ENCODE results near the gene ROBO3. TPM values are rescaled to one million over a fixed set of nuclear protein-coding genes. Genes with fewer than 3 reads are reported as not detected.

The ROBO3 gene
- total and polyA plus RNA-seq, 3 donors from 2014 or later, result 11.8 to 31.6 (median 12.9) TPM

DNA sequence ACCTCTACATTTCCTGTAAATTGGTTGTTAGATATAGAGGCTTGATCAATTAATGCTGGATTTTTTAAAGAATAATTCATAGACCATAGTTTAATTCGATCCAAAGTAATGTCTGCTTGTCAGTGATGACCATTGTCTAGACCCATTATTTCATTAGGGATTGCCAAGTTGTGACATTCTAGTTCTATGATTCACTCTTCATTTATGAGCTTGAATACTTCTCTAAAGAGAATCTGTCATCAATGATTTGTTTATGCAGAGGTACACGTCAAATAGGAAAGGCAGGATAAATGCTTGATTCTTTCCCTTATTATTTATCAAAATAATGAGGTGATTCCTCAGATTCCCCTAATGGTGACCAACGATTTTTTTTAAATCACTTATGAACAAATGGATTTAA is 24.0 kb upstream of the ROBO3 start:
- intact Hi-C loops (cut with DNase I; ENCODE audit: low total_unique reads), result no loop called here
- no peak for TF ChIP-seq POLR2A (IDR thresholded peaks at IDR 0.05)
- TF ChIP-seq, protein P1, sequence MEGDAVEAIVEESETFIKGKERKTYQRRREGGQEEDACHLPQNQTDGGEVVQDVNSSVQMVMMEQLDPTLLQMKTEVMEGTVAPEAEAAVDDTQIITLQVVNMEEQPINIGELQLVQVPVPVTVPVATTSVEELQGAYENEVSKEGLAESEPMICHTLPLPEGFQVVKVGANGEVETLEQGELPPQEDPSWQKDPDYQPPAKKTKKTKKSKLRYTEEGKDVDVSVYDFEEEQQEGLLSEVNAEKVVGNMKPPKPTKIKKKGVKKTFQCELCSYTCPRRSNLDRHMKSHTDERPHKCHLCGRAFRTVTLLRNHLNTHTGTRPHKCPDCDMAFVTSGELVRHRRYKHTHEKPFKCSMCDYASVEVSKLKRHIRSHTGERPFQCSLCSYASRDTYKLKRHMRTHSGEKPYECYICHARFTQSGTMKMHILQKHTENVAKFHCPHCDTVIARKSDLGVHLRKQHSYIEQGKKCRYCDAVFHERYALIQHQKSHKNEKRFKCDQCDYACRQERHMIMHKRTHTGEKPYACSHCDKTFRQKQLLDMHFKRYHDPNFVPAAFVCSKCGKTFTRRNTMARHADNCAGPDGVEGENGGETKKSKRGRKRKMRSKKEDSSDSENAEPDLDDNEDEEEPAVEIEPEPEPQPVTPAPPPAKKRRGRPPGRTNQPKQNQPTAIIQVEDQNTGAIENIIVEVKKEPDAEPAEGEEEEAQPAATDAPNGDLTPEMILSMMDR (IDR thresholded peaks at IDR 0.05), result no peak
- peaks cover 14% of the 10 kb centered on the region for H3K4me1 ChIP-seq
- WGBS, 2 donors, result 60 to 62% methylated on average over 3 of the region's 3 CpGs
- no peak overlapping the region for H3K4me3 ChIP-seq
- no peaks in the 10 kb centered on the region for H3K27me3 ChIP-seq
- H3K27ac ChIP-seq, result no peak overlapping the region
- no peaks in the 10 kb centered on the region for H3K9me3 ChIP-seq
- no peak for DNase-seq
- no peaks in the 10 kb centered on the region for H3K36me3 ChIP-seq (ENCODE audit: low read depth, missing control alignments)

- peaks cover 14% of the 10 kb centered on the region for H3K4me1 ChIP-seq
- WGBS, 2 donors, result 48 to 69% methylated on average over 2 of the region's 2 CpGs
Measured at GRCh38 chr11:124841840-124842239, 23.4 kb upstream of the ROBO3 start.

GRCh38 chr11:124842305-124842704 is 22.9 kb upstream of the ROBO3 start:
- TF ChIP-seq POLR2A (IDR thresholded peaks at IDR 0.05), result no peak
- TF ChIP-seq, protein P1 (IDR thresholded peaks at IDR 0.05), result no peak
- intact Hi-C loops (cut with DNase I; ENCODE audit: low total_unique reads), result no loop called here
- no peak overlapping the region for H3K27ac ChIP-seq
- H3K36me3 ChIP-seq (ENCODE audit: low read depth, missing control alignments), result no peaks in the 10 kb centered on the region
- H3K9me3 ChIP-seq, result no peaks in the 10 kb centered on the region
- H3K27me3 ChIP-seq, result no peaks in the 10 kb centered on the region
- peaks cover 10% of the 10 kb centered on the region for H3K4me1 ChIP-seq
- DNase-seq, result no peak
- no peak overlapping the region for H3K4me3 ChIP-seq
- 45% methylated on average over 4 of the region's 4 CpGs for WGBS, 2 donors

More at GRCh38 chr11:124841840-124842239, 23.4 kb upstream of the ROBO3 start:
- intact Hi-C loops (cut with DNase I; ENCODE audit: low total_unique reads), result no loop called here
- no peak for DNase-seq
- no peak for TF ChIP-seq POLR2A (IDR thresholded peaks at IDR 0.05)
- TF ChIP-seq, protein P1 (IDR thresholded peaks at IDR 0.05), result no peak
- H3K36me3 ChIP-seq (ENCODE audit: low read depth, missing control alignments), result no peaks in the 10 kb centered on the region
- H3K27ac ChIP-seq, result no peak overlapping the region
- H3K27me3 ChIP-seq, result no peaks in the 10 kb centered on the region
- no peaks in the 10 kb centered on the region for H3K9me3 ChIP-seq
- no peak overlapping the region for H3K4me3 ChIP-seq

DNA sequence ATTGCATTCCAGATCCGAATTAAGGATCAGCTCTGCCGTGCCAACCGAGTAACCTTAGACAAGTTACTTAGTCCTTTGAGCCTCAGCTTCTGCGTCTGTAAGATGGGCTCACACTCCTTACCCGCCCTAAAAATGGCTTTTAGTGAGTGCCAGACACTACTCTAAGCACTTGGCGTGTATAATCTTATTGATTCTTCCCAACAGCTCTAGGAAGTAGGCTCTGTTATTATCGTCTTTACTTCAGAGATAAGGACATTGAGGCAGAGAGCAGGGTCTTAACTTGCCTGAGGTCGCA is 21.7 kb upstream of the ROBO3 start:
- 15 to 23% methylated on average over 8 of the region's 8 CpGs for WGBS, 2 donors
- Histone ChIP-seq H3K27ac (no peak overlapping the region), H3K4me3 (no peak overlapping the region), H3K9me3 (no peaks in the 10 kb centered on the region), H3K4me1 (peaks cover 10% of the 10 kb centered on the region), H3K36me3 (ENCODE audit: low read depth, missing control alignments) (no peaks in the 10 kb centered on the region), H3K27me3 (no peaks in the 10 kb centered on the region)
- no peak for DNase-seq
- intact Hi-C loops (cut with DNase I; ENCODE audit: low total_unique reads), result no loop called here
- TF ChIP-seq, protein P1 (IDR thresholded peaks at IDR 0.05), result no peak
- TF ChIP-seq POLR2A (IDR thresholded peaks at IDR 0.05), result no peak

DNA sequence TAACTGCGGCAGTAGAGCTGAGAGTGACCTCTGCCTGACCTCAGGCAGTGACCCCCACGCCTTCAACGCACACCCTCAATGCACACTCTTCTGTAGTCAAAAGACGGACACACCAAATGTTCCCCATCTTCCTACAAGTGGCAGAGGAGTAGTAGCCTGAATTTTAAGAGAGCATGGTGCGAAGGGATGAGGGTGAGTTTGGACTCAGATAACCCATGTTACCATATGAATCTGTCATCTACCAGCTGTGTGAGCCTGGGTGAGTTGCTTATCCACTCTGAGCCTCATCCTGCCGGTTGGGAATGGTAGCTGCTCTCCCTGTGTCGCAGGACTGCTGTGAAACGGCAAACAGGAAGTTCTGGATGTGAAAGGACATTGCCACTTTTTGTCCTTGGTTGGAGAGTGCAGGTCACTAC is 20.6 kb upstream of the ROBO3 start:
- H3K9me3 ChIP-seq, result no peaks in the 10 kb centered on the region
- DNase-seq, result no peak
- H3K4me3 ChIP-seq, result no peak overlapping the region
- 26 to 28% methylated on average over 7 to 8 of the region's 8 CpGs for WGBS, 2 donors
- H3K4me1 ChIP-seq, result peaks cover 3% of the 10 kb centered on the region
- intact Hi-C loops (cut with DNase I; ENCODE audit: low total_unique reads), result no loop called here
- no peak for TF ChIP-seq POLR2A (IDR thresholded peaks at IDR 0.05)
- TF ChIP-seq, protein P1 (IDR thresholded peaks at IDR 0.05), result no peak
- no peak overlapping the region for H3K27ac ChIP-seq
- no peaks in the 10 kb centered on the region for H3K36me3 ChIP-seq (ENCODE audit: low read depth, missing control alignments)
- no peaks in the 10 kb centered on the region for H3K27me3 ChIP-seq
